ENCODE data around the gene PTGS1.
A peak's percentile ranks its signal among the peaks of the same experiment; 100 is the strongest.

PTGS1 gene

GRCh38 chr9:122376796-122377195 lies 6.0 kb downstream of the PTGS1 start:
- DNase-seq = no peak

- no peak for DNase-seq
These were observed 6.7 kb downstream of the PTGS1 start for GRCh38 chr9:122377241-122378164.

- no peak for DNase-seq
These were observed 7.4 kb downstream of the PTGS1 start for GRCh38 chr9:122378236-122378635.

- DNase-seq = no peak
These were observed 8.5 kb downstream of the PTGS1 start for GRCh38 chr9:122379340-122379739.

- no peak for DNase-seq
These were observed 9.5 kb downstream of the PTGS1 start for GRCh38 chr9:122380293-122380692.

- DNase-seq = no peak
These were observed 10.6 kb downstream of the PTGS1 start for GRCh38 chr9:122381206-122381950.

GRCh38 chr9:122382901-122383850 lies 12.4 kb downstream of the PTGS1 start:
- DNase-seq = no peak

- DNase-seq = peak; percentile 36
These were observed 13.2 kb downstream of the PTGS1 start for GRCh38 chr9:122383992-122384461.

GRCh38 chr9:122386311-122386872 lies 15.6 kb downstream of the PTGS1 start:
- no peak for DNase-seq

- no peak for DNase-seq
These were observed 16.7 kb downstream of the PTGS1 start for GRCh38 chr9:122387536-122387935.

- no peak for DNase-seq
These were observed 18.4 kb downstream of the PTGS1 start for GRCh38 chr9:122389195-122389594.

GRCh38 chr9:122389799-122390481 lies 19.1 kb downstream of the PTGS1 start:
- no peak for DNase-seq

GRCh38 chr9:122392284-122392683 lies 21.5 kb downstream of the PTGS1 start:
- DNase-seq = no peak

- DNase-seq = no peak
These were observed 21.9 kb downstream of the PTGS1 start for GRCh38 chr9:122392714-122393113.

- DNase-seq = no peak
These were observed 22.6 kb downstream of the PTGS1 start for GRCh38 chr9:122393284-122393983.

- peak; percentile 35 for DNase-seq
These were observed 23.7 kb downstream of the PTGS1 start for GRCh38 chr9:122394265-122395125.

- no peak for DNase-seq
These were observed 25.9 kb downstream of the PTGS1 start for GRCh38 chr9:122396614-122397148.

- no peak for DNase-seq
These were observed 26.9 kb downstream of the PTGS1 start for GRCh38 chr9:122397749-122398148.

GRCh38 chr9:122398371-122398924 lies 27.6 kb downstream of the PTGS1 start:
- no peak for DNase-seq
